Ovary (tissue), 3 donors: ENCODE results near the gene TREML1.

Experiments used
- EP300 ChIP-seq: sonication (generic); formaldehyde crosslinking; IDR thresholded peaks from one replicate; pipeline ENCODE4 v1.6.1; 2017; ENCODE audit warnings: antibody characterized with exemption
- POLR2A ChIP-seq: fragments of 450-650 bp; IDR thresholded peaks from one replicate; pipeline ENCODE4 v1.6.1; 2017; ENCODE audit warnings: antibody characterized with exemption, mild to moderate bottlenecking, moderate library complexity
- TF ChIP-seq, protein P1 (sequence below), 3 donors: fragments of 450-650 bp in 2 of 3; fragments of 200-600 bp in 1 of 3; IDR thresholded peaks; one replicate each; pipeline versions ENCODE4 v1.5.1 to v1.8.0; 2016 to 2022; ENCODE audit warnings: antibody characterized with exemption in 3 of 3, mild to moderate bottlenecking in 1 of 3
- donor health status: DM: no; HTN: no; CAD: no.

DNA sequence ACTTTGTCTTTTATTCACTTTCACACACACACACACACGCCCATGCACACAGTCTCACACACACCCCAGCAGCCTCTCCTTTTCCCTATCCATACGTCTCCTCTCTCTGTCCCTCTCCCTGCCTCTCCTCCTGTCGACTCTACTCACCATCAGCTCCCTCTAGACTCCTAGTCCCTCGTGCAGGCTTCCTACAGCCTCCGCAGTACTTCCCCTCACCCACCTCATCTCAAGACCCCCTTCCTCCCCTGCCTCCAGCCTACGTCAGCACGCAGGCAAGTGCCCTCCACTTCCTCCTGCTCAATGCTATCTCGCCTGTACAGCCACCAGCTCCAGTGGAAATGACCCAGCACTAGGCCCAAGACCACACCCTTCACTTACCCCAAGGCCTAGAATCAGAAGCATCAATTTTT is 47.6 kb upstream of the TREML1 start:
- TF ChIP-seq, protein P1, sequence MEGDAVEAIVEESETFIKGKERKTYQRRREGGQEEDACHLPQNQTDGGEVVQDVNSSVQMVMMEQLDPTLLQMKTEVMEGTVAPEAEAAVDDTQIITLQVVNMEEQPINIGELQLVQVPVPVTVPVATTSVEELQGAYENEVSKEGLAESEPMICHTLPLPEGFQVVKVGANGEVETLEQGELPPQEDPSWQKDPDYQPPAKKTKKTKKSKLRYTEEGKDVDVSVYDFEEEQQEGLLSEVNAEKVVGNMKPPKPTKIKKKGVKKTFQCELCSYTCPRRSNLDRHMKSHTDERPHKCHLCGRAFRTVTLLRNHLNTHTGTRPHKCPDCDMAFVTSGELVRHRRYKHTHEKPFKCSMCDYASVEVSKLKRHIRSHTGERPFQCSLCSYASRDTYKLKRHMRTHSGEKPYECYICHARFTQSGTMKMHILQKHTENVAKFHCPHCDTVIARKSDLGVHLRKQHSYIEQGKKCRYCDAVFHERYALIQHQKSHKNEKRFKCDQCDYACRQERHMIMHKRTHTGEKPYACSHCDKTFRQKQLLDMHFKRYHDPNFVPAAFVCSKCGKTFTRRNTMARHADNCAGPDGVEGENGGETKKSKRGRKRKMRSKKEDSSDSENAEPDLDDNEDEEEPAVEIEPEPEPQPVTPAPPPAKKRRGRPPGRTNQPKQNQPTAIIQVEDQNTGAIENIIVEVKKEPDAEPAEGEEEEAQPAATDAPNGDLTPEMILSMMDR (IDR thresholded peaks at IDR 0.05) = no peak
- TF ChIP-seq POLR2A (no peak), EP300 (no peak)
